Measurements from ENCODE around the gene FAM25A.

GRCh38 chr10:86992456-86992855 is 27.6 kb upstream of the FAM25A start:
- TF ChIP-seq, protein P1, sequence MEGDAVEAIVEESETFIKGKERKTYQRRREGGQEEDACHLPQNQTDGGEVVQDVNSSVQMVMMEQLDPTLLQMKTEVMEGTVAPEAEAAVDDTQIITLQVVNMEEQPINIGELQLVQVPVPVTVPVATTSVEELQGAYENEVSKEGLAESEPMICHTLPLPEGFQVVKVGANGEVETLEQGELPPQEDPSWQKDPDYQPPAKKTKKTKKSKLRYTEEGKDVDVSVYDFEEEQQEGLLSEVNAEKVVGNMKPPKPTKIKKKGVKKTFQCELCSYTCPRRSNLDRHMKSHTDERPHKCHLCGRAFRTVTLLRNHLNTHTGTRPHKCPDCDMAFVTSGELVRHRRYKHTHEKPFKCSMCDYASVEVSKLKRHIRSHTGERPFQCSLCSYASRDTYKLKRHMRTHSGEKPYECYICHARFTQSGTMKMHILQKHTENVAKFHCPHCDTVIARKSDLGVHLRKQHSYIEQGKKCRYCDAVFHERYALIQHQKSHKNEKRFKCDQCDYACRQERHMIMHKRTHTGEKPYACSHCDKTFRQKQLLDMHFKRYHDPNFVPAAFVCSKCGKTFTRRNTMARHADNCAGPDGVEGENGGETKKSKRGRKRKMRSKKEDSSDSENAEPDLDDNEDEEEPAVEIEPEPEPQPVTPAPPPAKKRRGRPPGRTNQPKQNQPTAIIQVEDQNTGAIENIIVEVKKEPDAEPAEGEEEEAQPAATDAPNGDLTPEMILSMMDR (IDR thresholded peaks at IDR 0.05 in 2 of 3, conservative IDR thresholded peaks at IDR 0.05 in 1 of 3; ENCODE audit: borderline replicate concordance in 1 of 3, insufficient read depth in 1 of 3, low read depth in 2 of 3, low read length in 2 of 3), result no peak
- TF ChIP-seq EZH2 (IDR thresholded peaks at IDR 0.05), result no peak
- TF ChIP-seq POLR2A (IDR thresholded peaks at IDR 0.05; ENCODE audit: borderline replicate concordance, extremely low read depth, insufficient read depth, insufficient read length), result no peak
- no peak for TF ChIP-seq POLR2AphosphoS5 (IDR thresholded peaks at IDR 0.05; ENCODE audit: low read depth, low read length)
- TF ChIP-seq YY1 (IDR thresholded peaks at IDR 0.05; ENCODE audit: extremely low read depth, insufficient replicate concordance, low read depth, low read length), result no peak
- TF ChIP-seq, protein P2, sequence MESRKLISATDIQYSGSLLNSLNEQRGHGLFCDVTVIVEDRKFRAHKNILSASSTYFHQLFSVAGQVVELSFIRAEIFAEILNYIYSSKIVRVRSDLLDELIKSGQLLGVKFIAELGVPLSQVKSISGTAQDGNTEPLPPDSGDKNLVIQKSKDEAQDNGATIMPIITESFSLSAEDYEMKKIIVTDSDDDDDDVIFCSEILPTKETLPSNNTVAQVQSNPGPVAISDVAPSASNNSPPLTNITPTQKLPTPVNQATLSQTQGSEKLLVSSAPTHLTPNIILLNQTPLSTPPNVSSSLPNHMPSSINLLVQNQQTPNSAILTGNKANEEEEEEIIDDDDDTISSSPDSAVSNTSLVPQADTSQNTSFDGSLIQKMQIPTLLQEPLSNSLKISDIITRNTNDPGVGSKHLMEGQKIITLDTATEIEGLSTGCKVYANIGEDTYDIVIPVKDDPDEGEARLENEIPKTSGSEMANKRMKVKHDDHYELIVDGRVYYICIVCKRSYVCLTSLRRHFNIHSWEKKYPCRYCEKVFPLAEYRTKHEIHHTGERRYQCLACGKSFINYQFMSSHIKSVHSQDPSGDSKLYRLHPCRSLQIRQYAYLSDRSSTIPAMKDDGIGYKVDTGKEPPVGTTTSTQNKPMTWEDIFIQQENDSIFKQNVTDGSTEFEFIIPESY (IDR thresholded peaks at IDR 0.05; ENCODE audit: extremely low read depth, insufficient replicate concordance, low read length), result no peak
- TF ChIP-seq EZH2phosphoT487 (IDR thresholded peaks at IDR 0.05; ENCODE audit: borderline replicate concordance), result no peak
- no peak for TF ChIP-seq RAD21 (IDR thresholded peaks at IDR 0.05; ENCODE audit: low read depth)
- no peak for TF ChIP-seq EGR1 (IDR thresholded peaks at IDR 0.05; ENCODE audit: low read depth)
- no peak for TF ChIP-seq TCF7L2 (IDR thresholded peaks at IDR 0.05; ENCODE audit: borderline replicate concordance, extremely low read depth, insufficient read depth, insufficient read length)
- no peak for TF ChIP-seq SIN3A (IDR thresholded peaks at IDR 0.05; ENCODE audit: low read depth)
- TF ChIP-seq SRF (IDR thresholded peaks at IDR 0.05; ENCODE audit: low read depth), result no peak
- TF ChIP-seq ELF1 (IDR thresholded peaks at IDR 0.05; ENCODE audit: borderline replicate concordance, low read depth), result no peak

All from HCT116 (cell line).